Endodermal cell (in vitro differentiated cells): Measurements from ENCODE around the gene IMMP2L. TPM values are rescaled to one million over a fixed set of nuclear protein-coding genes. Genes with fewer than 3 reads are reported as not detected.

Source experiments
- DNase-seq: peaks from one replicate; pipeline ENCODE4 v3.0.0-alpha.2; 2017
- H3K27ac ChIP-seq: 2 replicates; pipeline ENCODE4 v1.5.1; 2013; ENCODE audit warnings: mild to moderate bottlenecking, low read depth, low read length, moderate library complexity
- H3K27me3 ChIP-seq: 2 replicates; pipeline ENCODE4 v1.6.1; 2013; ENCODE audit warnings: mild to moderate bottlenecking, low read length, moderate library complexity; ENCODE audit not compliant: insufficient read depth, control insufficient read depth, poor library complexity, severe bottlenecking
- H3K36me3 ChIP-seq: 2 replicates; pipeline ENCODE4 v1.7.0; 2013; ENCODE audit warnings: mild to moderate bottlenecking, low read length, moderate library complexity; ENCODE audit not compliant: control insufficient read depth, insufficient read depth
- H3K4me1 ChIP-seq: one replicate; pipeline ENCODE4 v1.7.0; 2013; ENCODE audit warnings: low read length; ENCODE audit not compliant: control insufficient read depth, insufficient read depth
- H3K4me3 ChIP-seq: 2 replicates; pipeline ENCODE4 v1.5.1; 2013; ENCODE audit warnings: mild to moderate bottlenecking, low read length, moderate library complexity
- H3K9ac ChIP-seq: 2 replicates; pipeline ENCODE4 v1.6.1; 2013; ENCODE audit warnings: mild to moderate bottlenecking, low read length, moderate library complexity; ENCODE audit not compliant: poor library complexity, severe bottlenecking; ENCODE audit errors: extremely low read depth
- H3K9me3 ChIP-seq: 2 replicates; pipeline ENCODE4 v1.6.1; 2013; ENCODE audit warnings: mild to moderate bottlenecking, low read length, moderate library complexity; ENCODE audit not compliant: control insufficient read depth
- H3K27ac Mint-ChIP-seq: 2 replicates; pipeline ENCODE4 v1.8.0; 2020; ENCODE audit warnings: mixed read lengths
- H3K27me3 Mint-ChIP-seq: 2 replicates; pipeline ENCODE4 v1.8.0; 2021; ENCODE audit warnings: mild to moderate bottlenecking, mixed read lengths; ENCODE audit not compliant: insufficient read depth
- H3K36me3 Mint-ChIP-seq: 2 replicates; pipeline ENCODE4 v1.8.0; 2020; ENCODE audit warnings: low read depth, mixed read lengths
- H3K4me1 Mint-ChIP-seq: 2 replicates; pipeline ENCODE4 v1.8.0; 2020; ENCODE audit warnings: mixed read lengths
- H3K4me3 Mint-ChIP-seq: 2 replicates; pipeline ENCODE4 v1.8.0; 2020; ENCODE audit warnings: mild to moderate bottlenecking, moderate library complexity, mixed read lengths
- H3K9me3 Mint-ChIP-seq: 2 replicates; pipeline ENCODE4 v1.8.0; 2020; ENCODE audit warnings: mild to moderate bottlenecking, mixed read lengths
- CTCF ChIP-seq: fragments of 200-600 bp; sonication (generic); conservative IDR thresholded peaks from 2 replicates; pipeline ENCODE4 v1.5.0; 2021; ENCODE audit warnings: antibody characterized with exemption, mild to moderate bottlenecking
- WGBS, 2 experiments: methylation state at CpG; one replicate each; pipeline versions ENCODE4 v1.1.5 to v1.1.7; 2013; ENCODE audit warnings: missing lambda C conversion rate in 2 of 2, mixed read lengths in 1 of 2; ENCODE audit not compliant: insufficient coverage in 1 of 2, insufficient read length in 1 of 2; 5-methylcytosine and 5-hydroxymethylcytosine counted together
- total RNA-seq, 2 donors: library from RNA; stranded (reverse); fragmentation: NEBNext Ultra II Directional in 1 of 2; extraction: Animal tissue kit (Norgen Biotek cat#: 25700) in 1 of 2; gene quantifications; 2 replicates in 1 of 2; 3 replicates in 1 of 2; pipeline ENCODE4 v1.2.1, GENCODE V29; 2021

Gene IMMP2L
- total RNA-seq, 2 donors from 2014 or later, result 17.7 to 19.4 TPM

GRCh38 chr7:110688908-110689307 is 873.4 kb downstream of the IMMP2L start:
- no peak overlapping the region for H3K4me3 ChIP-seq
- H3K4me1 ChIP-seq, result no peaks in the 10 kb centered on the region
- H3K27me3 Mint-ChIP-seq, result no peaks in the 10 kb centered on the region
- no peak for DNase-seq
- 83 to 88% methylated on average over 2 of the region's 2 CpGs for WGBS, 2 experiments
- no peak for TF ChIP-seq CTCF
- no peak overlapping the region for H3K27ac ChIP-seq
- H3K4me1 Mint-ChIP-seq, result peaks cover 7% of the 10 kb centered on the region
- H3K27me3 ChIP-seq, result no peaks in the 10 kb centered on the region
- H3K9me3 Mint-ChIP-seq, result peaks cover 3% of the 10 kb centered on the region
- H3K9ac ChIP-seq, result no peak overlapping the region
- no peak overlapping the region for H3K4me3 Mint-ChIP-seq
- no peak overlapping the region for H3K27ac Mint-ChIP-seq
- no peaks in the 10 kb centered on the region for H3K36me3 ChIP-seq
- no peaks in the 10 kb centered on the region for H3K9me3 ChIP-seq
- peaks cover 2% of the 10 kb centered on the region for H3K36me3 Mint-ChIP-seq

GRCh38 chr7:110685899-110686298 is 876.4 kb downstream of the IMMP2L start:
- Histone ChIP-seq H3K4me1 (no peaks in the 10 kb centered on the region), H3K9me3 (no peaks in the 10 kb centered on the region), H3K27ac (no peak overlapping the region), H3K36me3 (no peaks in the 10 kb centered on the region), H3K27me3 (no peaks in the 10 kb centered on the region), H3K9ac (no peak overlapping the region), H3K4me3 (no peak overlapping the region)
- Mint-ChIP-seq H3K9me3 (no peaks in the 10 kb centered on the region), H3K36me3 (peaks cover 2% of the 10 kb centered on the region), H3K4me1 (no peaks in the 10 kb centered on the region), H3K27me3 (no peaks in the 10 kb centered on the region), H3K4me3 (no peak overlapping the region), H3K27ac (no peak overlapping the region)
- no peak for TF ChIP-seq CTCF
- no peak for DNase-seq

- Mint-ChIP-seq H3K27ac (no peak overlapping the region), H3K4me3 (no peak overlapping the region), H3K9me3 (no peaks in the 10 kb centered on the region), H3K27me3 (no peaks in the 10 kb centered on the region), H3K4me1 (peaks cover 22% of the 10 kb centered on the region), H3K36me3 (no peaks in the 10 kb centered on the region)
- H3K36me3 ChIP-seq, result no peaks in the 10 kb centered on the region
- no peak overlapping the region for H3K9ac ChIP-seq
- no peak for TF ChIP-seq CTCF
- 88 to 100% methylated on average over 1 of the region's 1 CpG for WGBS, 2 experiments
- H3K4me1 ChIP-seq, result peaks cover 9% of the 10 kb centered on the region
- H3K27me3 ChIP-seq, result no peaks in the 10 kb centered on the region
- no peak overlapping the region for H3K27ac ChIP-seq
- no peak for DNase-seq
- no peaks in the 10 kb centered on the region for H3K9me3 ChIP-seq
- no peak overlapping the region for H3K4me3 ChIP-seq
Measured at GRCh38 chr7:110681941-110682340, 880.4 kb downstream of the IMMP2L start.
